H1 (cell line): Measurements from ENCODE around the gene TNNT3. TPM values are rescaled to one million over a fixed set of nuclear protein-coding genes. Genes with fewer than 3 reads are reported as not detected.
A peak's percentile ranks its signal among the peaks of the same experiment; 100 is the strongest.

Source experiments
- CTCF ChIA-PET: fragments of 300-600 bp; sonication (Branson Sonifier 250); formaldehyde crosslinking; loops from one replicate; lab custom pipeline; 2021; ENCODE audit not compliant: partially characterized antibody; lab: Charles Lee
- POLR2A ChIA-PET: fragments of 300-600 bp; sonication (Branson Sonifier 250); formaldehyde crosslinking; loops from one replicate; lab custom pipeline; 2021; ENCODE audit warnings: inconsistent platforms; ENCODE audit not compliant: partially characterized antibody; lab: Charles Lee
- DNase-seq, 2 experiments: peaks; one replicate each; pipeline versions ENCODE4 v3.0.0 to v3.0.0-alpha.2; 2010 to 2022; ENCODE audit warnings: low spot score in 2 of 2, low read depth in 1 of 2, mixed read lengths in 1 of 2
- FAIRE-seq: peaks from 2 replicates; lab custom pipeline; 2011; peaks lifted over from hg19 to GRCh38; lab: Jason Lieb, UNC
- H2AFZ ChIP-seq: 2 replicates; pipeline ENCODE4 v1.8.1; 2012; ENCODE audit warnings: low read length, inconsistent platforms
- H2AK5ac ChIP-seq: 2 replicates; pipeline ENCODE4 v1.6.1; 2013; ENCODE audit warnings: low read depth, low read length
- H2BK120ac ChIP-seq: replicated peaks from 2 replicates; pipeline ENCODE3; 2013; ENCODE audit warnings: low read depth, low read length, inconsistent platforms
- H2BK12ac ChIP-seq: 2 replicates; pipeline ENCODE4 v1.6.1; 2013; ENCODE audit warnings: low read depth, low read length
- H2BK15ac ChIP-seq: 2 replicates; pipeline ENCODE4 v1.6.1; 2013; ENCODE audit warnings: low read length
- H2BK20ac ChIP-seq: 2 replicates; pipeline ENCODE4 v1.6.1; 2013; ENCODE audit warnings: low read length
- H2BK5ac ChIP-seq: 2 replicates; pipeline ENCODE4 v1.6.1; 2013; ENCODE audit warnings: low read depth, low read length
- H3K14ac ChIP-seq: 2 replicates; pipeline ENCODE4 v1.6.1; 2013; ENCODE audit warnings: inconsistent platforms; ENCODE audit not compliant: insufficient read length
- H3K18ac ChIP-seq: 2 replicates; pipeline ENCODE4 v1.6.1; 2013; ENCODE audit warnings: low read length; ENCODE audit errors: extremely low read depth
- H3K23ac ChIP-seq: 2 replicates; pipeline ENCODE4 v1.6.1; 2013; ENCODE audit warnings: inconsistent platforms; ENCODE audit not compliant: insufficient read length
- H3K23me2 ChIP-seq: 2 replicates; pipeline ENCODE4 v1.6.1; 2013; ENCODE audit warnings: low read depth, low read length
- H3K27ac ChIP-seq: 2 replicates; pipeline ENCODE4 v1.6.1; 2011; ENCODE audit warnings: low read depth, low read length, inconsistent platforms
- H3K27me3 ChIP-seq, 4 experiments: replicated peaks in 1 of 4; 1 replicate in 1 of 4; 2 replicates in 3 of 4; pipeline versions ENCODE4 v1.6.1 to v1.8.1; 2011 to 2013; ENCODE audit warnings: low read length in 3 of 4, mild to moderate bottlenecking in 3 of 4, inconsistent platforms in 2 of 4, mixed read lengths in 2 of 4, moderate library complexity in 1 of 4; ENCODE audit not compliant: control insufficient read depth in 3 of 4, insufficient read depth in 3 of 4; ENCODE audit errors: extremely low read depth in 1 of 4
- H3K36me3 ChIP-seq, 4 experiments: 2 replicates each; pipeline versions ENCODE4 v1.6.1 to v1.8.1; 2011 to 2013; ENCODE audit warnings: mild to moderate bottlenecking in 4 of 4, low read length in 3 of 4, moderate library complexity in 2 of 4, control low read depth in 1 of 4, inconsistent platforms in 1 of 4; ENCODE audit not compliant: insufficient read depth in 4 of 4, control insufficient read depth in 2 of 4
- H3K4ac ChIP-seq: replicated peaks from 2 replicates; pipeline ENCODE3; 2013; ENCODE audit warnings: low read length, low read depth, mixed read lengths, inconsistent platforms; ENCODE audit not compliant: insufficient read length
- H3K4me1 ChIP-seq, 4 experiments: replicated peaks in 1 of 4; 1 replicate in 1 of 4; 2 replicates in 3 of 4; pipeline versions ENCODE4 v1.6.1 to v1.8.1; 2011 to 2013; ENCODE audit warnings: low read length in 3 of 4, inconsistent platforms in 2 of 4, mixed read lengths in 1 of 4; ENCODE audit not compliant: insufficient read depth in 4 of 4, control insufficient read depth in 3 of 4
- H3K4me2 ChIP-seq, 2 experiments: 2 replicates each; pipeline versions ENCODE4 v1.6.1 to v1.8.1; 2011 to 2013; ENCODE audit warnings: low read depth in 2 of 2, low read length in 2 of 2, control low read depth in 1 of 2, inconsistent platforms in 1 of 2, mild to moderate bottlenecking in 1 of 2; ENCODE audit not compliant: insufficient read depth in 1 of 2
- H3K4me3 ChIP-seq, 4 experiments: fragments of 200-600, 300-600 bp in 1 of 4; sonication (generic), shearing (Covaris generic), sonication (Bioruptor Twin) in 1 of 4; 2 replicates each; pipeline versions ENCODE4 v1.5.1 to v1.8.1; 2011 to 2016; ENCODE audit warnings: low read length in 4 of 4, low read depth in 3 of 4, control low read depth in 2 of 4, inconsistent platforms in 2 of 4, mild to moderate bottlenecking in 2 of 4, mixed read lengths in 1 of 4, moderate library complexity in 1 of 4; ENCODE audit not compliant: insufficient read depth in 2 of 4; ENCODE audit errors: extremely low read depth in 1 of 4
- H3K56ac ChIP-seq: replicated peaks from 2 replicates; pipeline ENCODE3; 2013; ENCODE audit warnings: low read depth, mild to moderate bottlenecking, mixed read lengths, low read length, inconsistent platforms; ENCODE audit not compliant: insufficient read length
- H3K79me1 ChIP-seq: 2 replicates; pipeline ENCODE4 v1.6.1; 2013; ENCODE audit warnings: low read depth, low read length, control low read depth
- H3K79me2 ChIP-seq, 2 experiments: 2 replicates each; pipeline versions ENCODE4 v1.6.1 to v1.8.1; 2012 to 2013; ENCODE audit warnings: low read length in 2 of 2, mild to moderate bottlenecking in 2 of 2, inconsistent platforms in 1 of 2; ENCODE audit not compliant: insufficient read depth in 2 of 2, control insufficient read depth in 1 of 2
- H3K9ac ChIP-seq, 4 experiments: replicated peaks in 1 of 4; 1 replicate in 1 of 4; 2 replicates in 3 of 4; pipeline versions ENCODE4 v1.6.1 to v1.8.1; 2011 to 2013; ENCODE audit warnings: low read depth in 3 of 4, low read length in 3 of 4, control low read depth in 2 of 4, mild to moderate bottlenecking in 2 of 4, moderate library complexity in 2 of 4, inconsistent platforms in 1 of 4; ENCODE audit errors: extremely low read depth in 1 of 4
- H3K9me3 ChIP-seq, 2 experiments: 2 replicates each; pipeline versions ENCODE4 v1.6.1 to v1.8.1; 2012 to 2013; ENCODE audit warnings: mild to moderate bottlenecking in 2 of 2, moderate library complexity in 2 of 2, control low read depth in 1 of 2, inconsistent platforms in 1 of 2, low read depth in 1 of 2, low read length in 1 of 2, mixed read lengths in 1 of 2; ENCODE audit not compliant: insufficient read depth in 2 of 2
- H4K20me1 ChIP-seq, 2 experiments: replicated peaks in 1 of 2; 2 replicates each; pipeline versions ENCODE3 to v1.8.1; 2011 to 2013; ENCODE audit warnings: inconsistent platforms in 2 of 2, low read length in 2 of 2, mild to moderate bottlenecking in 1 of 2; ENCODE audit not compliant: insufficient read depth in 2 of 2, control insufficient read depth in 1 of 2
- H4K5ac ChIP-seq: 2 replicates; pipeline ENCODE4 v1.6.1; 2013; ENCODE audit warnings: low read length, low read depth, mixed read lengths, inconsistent platforms; ENCODE audit not compliant: insufficient read length
- H4K8ac ChIP-seq: 2 replicates; pipeline ENCODE4 v1.8.0; 2013; ENCODE audit warnings: mild to moderate bottlenecking, moderate library complexity, low read length, inconsistent platforms; ENCODE audit not compliant: insufficient read depth; ENCODE audit errors: extremely low read depth
- H4K91ac ChIP-seq: replicated peaks from 2 replicates; pipeline ENCODE3; 2013; ENCODE audit warnings: low read length, mixed read lengths, inconsistent platforms; ENCODE audit not compliant: insufficient read length
- BACH1 ChIP-seq: IDR thresholded peaks from 2 replicates; pipeline ENCODE4 v1.6.1; 2012; ENCODE audit warnings: low read length, improper control_type of control experiment
- CBX8 ChIP-seq: fragments of 300-800, 300-1000 bp; sonication (generic); IDR thresholded peaks from 2 replicates; pipeline ENCODE4 v1.7.1; 2016; ENCODE audit warnings: low read depth, low read length, borderline replicate concordance
- EGR1 ChIP-seq: IDR thresholded peaks from 2 replicates; pipeline ENCODE4 v1.6.1; 2011; ENCODE audit warnings: low read depth, low read length, borderline replicate concordance
- FOSL1 ChIP-seq: IDR thresholded peaks from 2 replicates; pipeline ENCODE4 v1.6.1; 2011; ENCODE audit warnings: mild to moderate bottlenecking, low read depth, low read length, moderate library complexity; ENCODE audit not compliant: insufficient read depth
- HDAC2 ChIP-seq, 2 experiments: fragments of 300-600 bp in 1 of 2; sonication (generic) in 1 of 2; IDR thresholded peaks; 2 replicates each; pipeline ENCODE4 v1.6.1; 2011 to 2012; ENCODE audit warnings: low read depth in 2 of 2, low read length in 2 of 2, mild to moderate bottlenecking in 2 of 2, moderate library complexity in 2 of 2, borderline replicate concordance in 1 of 2, inconsistent platforms in 1 of 2
- JUN ChIP-seq: IDR thresholded peaks from 2 replicates; pipeline ENCODE4 v1.6.1; 2011; ENCODE audit warnings: low read depth, mild to moderate bottlenecking, improper control_type of control experiment, low read length
- KDM1A ChIP-seq: fragments of 200-600, 300-600 bp; sonication (generic); IDR thresholded peaks from 2 replicates; pipeline ENCODE4 v1.7.1; 2016; ENCODE audit warnings: mild to moderate bottlenecking, low read length, borderline replicate concordance
- MAFK ChIP-seq: IDR thresholded peaks from 2 replicates; pipeline ENCODE4 v1.6.1; 2012; ENCODE audit warnings: low read depth, mild to moderate bottlenecking, improper control_type of control experiment, low read length
- PHF8 ChIP-seq: fragments of 200-600 bp; sonication (generic); conservative IDR thresholded peaks from 2 replicates; pipeline ENCODE4 v1.7.1; 2012; ENCODE audit warnings: low read depth, mild to moderate bottlenecking, inconsistent platforms, low read length, moderate library complexity
- RBBP5 ChIP-seq: IDR thresholded peaks from 2 replicates; pipeline ENCODE4 v1.7.1; 2012; ENCODE audit warnings: low read depth, mild to moderate bottlenecking, inconsistent platforms, low read length, moderate library complexity, borderline replicate concordance
- SIRT6 ChIP-seq: IDR thresholded peaks from one replicate; pipeline ENCODE4 v1.7.1; 2012; ENCODE audit warnings: low read length, inconsistent platforms
- SIX5 ChIP-seq: IDR thresholded peaks from 2 replicates; pipeline ENCODE4 v1.6.1; 2011; ENCODE audit warnings: mild to moderate bottlenecking, low read depth, low read length
- TAF7 ChIP-seq: optimal IDR thresholded peaks from 2 replicates; pipeline ENCODE3; 2011; ENCODE audit warnings: low read depth, mild to moderate bottlenecking, inconsistent platforms, low read length, moderate library complexity, borderline replicate concordance
- WGBS, 2 experiments: shearing (Covaris generic) in 1 of 2; methylation state at CpG; one replicate each; pipeline versions ENCODE4 v1.1.6 to v1.1.7; 2013 to 2015; ENCODE audit warnings: low lambda C conversion rate in 2 of 2, mixed read lengths in 2 of 2, inconsistent platforms in 1 of 2, low coverage in 1 of 2, missing lambda C conversion rate in 1 of 2; ENCODE audit not compliant: insufficient replicate concordance in 2 of 2, insufficient coverage in 1 of 2, insufficient read length in 1 of 2; ENCODE audit errors: extremely low coverage in 1 of 2, missing lambda C conversion rate in 1 of 2; 5-methylcytosine and 5-hydroxymethylcytosine counted together
- polyA plus RNA-seq, 7 experiments: library from polyadenylated mRNA; depleted of rRNA in 3 of 7; stranded (reverse) in 5 of 7; unstranded in 2 of 7; fragments of >200 nt in 5 of 7; fragments of 200-250 nt in 2 of 7; gene quantifications; 1 replicate in 5 of 7; 2 replicates in 1 of 7; 4 replicates in 1 of 7; pipeline versions ENCODE4 v1.2.1 to v1.2.3, GENCODE V29; 2011 to 2013; ENCODE audit warnings: missing spikeins in 2 of 7, mixed read lengths in 2 of 7
- total RNA-seq: library from RNA; stranded (reverse); fragmentation: NEBNext Ultra II Directional; extraction: Animal tissue kit (Norgen Biotek cat#: 25700); gene quantifications from 2 replicates; pipeline ENCODE4 v1.2.1, GENCODE V29; 2021
- TF ChIP-seq, protein P1 (sequence below): IDR thresholded peaks from 2 replicates; pipeline ENCODE4 v1.6.1; 2012; ENCODE audit warnings: inconsistent platforms

The TNNT3 gene
- total and polyA plus RNA-seq, 2 of the 8 experiments (the other 6 are each of a cell fraction or from before 2014, with no cell fraction given), result not detected

DNA sequence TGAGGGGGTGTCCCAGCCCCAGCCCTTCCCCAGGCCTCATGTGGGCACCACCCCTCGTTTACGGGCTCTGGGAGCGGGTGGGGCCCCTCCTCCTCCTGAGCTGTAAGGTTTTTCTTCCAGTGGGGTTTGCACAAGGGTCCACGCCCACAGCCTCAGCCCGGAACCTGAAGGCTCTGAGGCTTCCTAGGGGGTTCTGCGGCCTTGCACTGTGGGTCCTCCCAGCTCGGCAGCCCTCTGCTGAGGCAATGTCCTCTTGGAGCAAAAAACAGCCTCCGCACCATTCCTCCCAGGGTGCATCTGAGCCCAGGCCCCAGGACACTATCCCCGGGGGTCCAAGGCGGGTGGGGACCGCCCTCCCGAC, 64.1 kb downstream of the TNNT3 start:
- H4K20me1 ChIP-seq, result no peaks in the 10 kb centered on the region
- no peaks in the 10 kb centered on the region for H3K9me3 ChIP-seq
- no peak overlapping the region for H3K14ac ChIP-seq
- no peak overlapping the region for H2BK20ac ChIP-seq
- no peak overlapping the region for H3K4me3 ChIP-seq
- no peak overlapping the region for H3K56ac ChIP-seq
- no peaks in the 10 kb centered on the region for H3K79me1 ChIP-seq
- no peak overlapping the region for H3K18ac ChIP-seq
- H4K91ac ChIP-seq, result no peak overlapping the region
- no peak overlapping the region for H3K23ac ChIP-seq
- no peak overlapping the region for H3K9ac ChIP-seq
- WGBS, 2 experiments, result 95% methylated on average over 8 of the region's 12 CpGs; no CpG with 5 or more reads in 1 of the 2 experiments
- POLR2A ChIA-PET, result interaction anchor here (0.8 to 1.4 kb wide), 2 partner anchors 13 to 28 kb away, joined by 3 read pairs; no protein-coding TSS in a partner anchor
- H3K36me3 ChIP-seq, result no peaks in the 10 kb centered on the region
- H3K4ac ChIP-seq, result no peak overlapping the region
- no peak overlapping the region for H2BK120ac ChIP-seq
- no peak overlapping the region for H2BK5ac ChIP-seq
- H2BK12ac ChIP-seq, result no peak overlapping the region
- H3K23me2 ChIP-seq, result no peaks in the 10 kb centered on the region
- H2AFZ ChIP-seq, result no peak overlapping the region
- H3K4me1 ChIP-seq, result no peaks in the 10 kb centered on the region
- peak in 1 of 2 experiments; percentile 33 for DNase-seq
- no peak overlapping the region for H2BK15ac ChIP-seq
- H3K27ac ChIP-seq, result no peak overlapping the region
- H3K4me2 ChIP-seq, result no peak overlapping the region
- no peaks in the 10 kb centered on the region for H3K27me3 ChIP-seq
- CTCF ChIA-PET, result interaction anchor here (1.0 to 3.9 kb wide), 6 partner anchors 18 to 411 kb away, joined by 3 to 27 read pairs (median 4); partner anchors contain the start of gene DUSP8
- FAIRE-seq, result no peak
- no peak overlapping the region for H4K5ac ChIP-seq
- H3K79me2 ChIP-seq, result no peaks in the 10 kb centered on the region
- H2AK5ac ChIP-seq, result no peak overlapping the region
- H4K8ac ChIP-seq, result no peak overlapping the region
- TF ChIP-seq EGR1, result no peak
- TF ChIP-seq SIX5, result no peak
- TF ChIP-seq JUN, result no peak
- no peak for TF ChIP-seq RBBP5
- TF ChIP-seq MAFK, result no peak
- TF ChIP-seq CBX8, result no peak
- TF ChIP-seq HDAC2 (IDR thresholded peaks at IDR 0.05; ENCODE audit: borderline replicate concordance in 1 of 2, low read depth in 2 of 2, low read length in 2 of 2), result no peak
- TF ChIP-seq BACH1, result no peak
- no peak for TF ChIP-seq FOSL1
- TF ChIP-seq TAF7, result no peak
- no peak for TF ChIP-seq PHF8
- TF ChIP-seq, protein P1, sequence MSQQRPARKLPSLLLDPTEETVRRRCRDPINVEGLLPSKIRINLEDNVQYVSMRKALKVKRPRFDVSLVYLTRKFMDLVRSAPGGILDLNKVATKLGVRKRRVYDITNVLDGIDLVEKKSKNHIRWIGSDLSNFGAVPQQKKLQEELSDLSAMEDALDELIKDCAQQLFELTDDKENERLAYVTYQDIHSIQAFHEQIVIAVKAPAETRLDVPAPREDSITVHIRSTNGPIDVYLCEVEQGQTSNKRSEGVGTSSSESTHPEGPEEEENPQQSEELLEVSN, result no peak
- TF ChIP-seq SIRT6, result no peak
- TF ChIP-seq KDM1A, result no peak
